Left kidney (tissue), 8 donors: Measurements from ENCODE around the gene FAH. TPM values are rescaled to one million over a fixed set of nuclear protein-coding genes. Genes with fewer than 3 reads are reported as not detected.
A peak's percentile ranks its signal among the peaks of the same experiment; 100 is the strongest.
"Not testable (repeated sequence)": the region's sequence is repeated elsewhere in the genome, so short reads cannot be mapped to it uniquely, and the experiment has no call there.

ENCODE experiments used
- DNase-seq: peaks from one replicate; pipeline ENCODE4 v3.0.0-alpha.2; 2013
- long read RNA-seq, 8 donors: transcript quantifications; one replicate each; lab custom pipeline, GENCODE V29; 2026
- polyA plus RNA-seq: library from polyadenylated mRNA; unstranded; fragments of 120-200 nt; gene quantifications from one replicate; pipeline ENCODE4 v1.2.1, GENCODE V29; 2013; ENCODE audit not compliant: insufficient read length

The FAH gene
- 42.5 TPM for polyA plus RNA-seq
- long read RNA-seq, donor 1, transcript FAH-213 (14 exons, 1,549 nt): major isoform, 6 of 13 reads
- long read RNA-seq, donor 1, transcript FAH-201 (15 exons, 1,471 nt): minor isoform, 5 of 13 reads
- long read RNA-seq, donor 1, partial matches to known transcripts: 0 of 13 reads
- long read RNA-seq, donor 1, other reads (novel, unspliced or antisense): 0 of 13 reads
- long read RNA-seq, donor 2, transcript FAH-213 (14 exons, 1,549 nt): major isoform, 8 of 15 reads
- long read RNA-seq, donor 2, partial matches to known transcripts: 0 of 15 reads
- long read RNA-seq, donor 2, other reads (novel, unspliced or antisense): 0 of 15 reads
- long read RNA-seq, donor 3, partial matches to known transcripts: 0 of 10 reads
- long read RNA-seq, donor 3, other reads (novel, unspliced or antisense): 0 of 10 reads
- long read RNA-seq, donor 4, partial matches to known transcripts: 0 of 1 reads
- long read RNA-seq, donor 4, other reads (novel, unspliced or antisense): 0 of 1 reads
- long read RNA-seq, donor 5, transcript FAH-213 (14 exons, 1,549 nt): major isoform, 9 of 28 reads
- long read RNA-seq, donor 5, transcript FAH-202 (15 exons, 2,152 nt): minor isoform, 5 of 28 reads
- long read RNA-seq, donor 5, partial matches to known transcripts: 13 of 28 reads
- long read RNA-seq, donor 5, other reads (novel, unspliced or antisense): 0 of 28 reads
- long read RNA-seq, donor 6, transcript FAH-213 (14 exons, 1,549 nt): major isoform, 9 of 13 reads
- long read RNA-seq, donor 6, partial matches to known transcripts: 0 of 13 reads
- long read RNA-seq, donor 6, other reads (novel, unspliced or antisense): 0 of 13 reads
- long read RNA-seq, donor 7, transcript FAH-213 (14 exons, 1,549 nt): major isoform, 13 of 20 reads
- long read RNA-seq, donor 7, partial matches to known transcripts: 0 of 20 reads
- long read RNA-seq, donor 7, other reads (novel, unspliced or antisense): 0 of 20 reads
- long read RNA-seq, donor 8, transcript FAH-213 (14 exons, 1,549 nt): major isoform, 5 of 10 reads
- long read RNA-seq, donor 8, partial matches to known transcripts: 0 of 10 reads
- long read RNA-seq, donor 8, other reads (novel, unspliced or antisense): 0 of 10 reads

- peak; percentile 53 for DNase-seq
These were observed at the start of gene FAH for GRCh38 chr15:80152896-80153876. FAH (plus strand) TSS chr15:80152999; CDS start chr15:80153055, 56 bp downstream.

GRCh38 chr15:80105193-80105592 is 47.6 kb upstream of the FAH start:
- DNase-seq: no peak

GRCh38 chr15:80105595-80105994 is 47.2 kb upstream of the FAH start:
- DNase-seq: no peak

- no peak for DNase-seq
These were observed 46.7 kb upstream of the FAH start for GRCh38 chr15:80106051-80106450.

- DNase-seq: no peak
These were observed 45.6 kb upstream of the FAH start for GRCh38 chr15:80107204-80107603.

GRCh38 chr15:80107774-80108173 is 45.0 kb upstream of the FAH start:
- no peak for DNase-seq

GRCh38 chr15:80109388-80109787 is 43.4 kb upstream of the FAH start:
- no peak for DNase-seq

- no peak for DNase-seq
These were observed 41.9 kb upstream of the FAH start for GRCh38 chr15:80110920-80111319.

- no peak for DNase-seq
These were observed 38.7 kb upstream of the FAH start for GRCh38 chr15:80114114-80114513.

- no peak for DNase-seq
These were observed 37.8 kb upstream of the FAH start for GRCh38 chr15:80115021-80115420.

- no peak for DNase-seq
These were observed 33.8 kb upstream of the FAH start for GRCh38 chr15:80118956-80119355.

- no peak for DNase-seq
These were observed 32.2 kb upstream of the FAH start for GRCh38 chr15:80120636-80121035.

- DNase-seq: no peak
These were observed 31.3 kb upstream of the FAH start for GRCh38 chr15:80121546-80121945.

GRCh38 chr15:80123034-80123433 is 29.8 kb upstream of the FAH start:
- no peak for DNase-seq

- not testable (repeated sequence) for DNase-seq
These were observed 25.5 kb upstream of the FAH start for GRCh38 chr15:80127253-80127652.

- DNase-seq: no peak
These were observed 24.9 kb upstream of the FAH start for GRCh38 chr15:80127911-80128310.

GRCh38 chr15:80132382-80132781 is 20.4 kb upstream of the FAH start:
- DNase-seq: no peak

- DNase-seq: no peak
These were observed 15.9 kb upstream of the FAH start for GRCh38 chr15:80136854-80137253.

- DNase-seq: no peak
These were observed 13.8 kb upstream of the FAH start for GRCh38 chr15:80138961-80139360.

GRCh38 chr15:80140909-80141308 is 11.9 kb upstream of the FAH start:
- no peak for DNase-seq

- no peak for DNase-seq
These were observed 10.7 kb upstream of the FAH start for GRCh38 chr15:80141916-80142598.
